Upper lobe of right lung (tissue), 1 donor: Measurements from ENCODE around the gene KCNS1. TPM values are rescaled to one million over a fixed set of nuclear protein-coding genes. Genes with fewer than 3 reads are reported as not detected.
"Not testable (repeated sequence)": the region's sequence is repeated elsewhere in the genome, so short reads cannot be mapped to it uniquely, and the experiment has no call there.

Experiments
- ATAC-seq: fragments of 200-7000 bp; cut with Tn5 transposase; one replicate; pipeline ENCODE4 v1.9.1; 2020; ENCODE audit warnings: mild to moderate bottlenecking, moderate library complexity
- DNase-seq: peaks from one replicate; pipeline ENCODE4 v3.0.0-alpha.2; 2020
- H3K27ac ChIP-seq: fragments of 200-600 bp; one replicate; pipeline ENCODE4 v1.8.0; 2022
- H3K27me3 ChIP-seq: fragments of 200-600 bp; one replicate; pipeline ENCODE4 v1.8.0; 2022; ENCODE audit warnings: mild to moderate bottlenecking
- H3K36me3 ChIP-seq: fragments of 200-600 bp; one replicate; pipeline ENCODE4 v1.8.0; 2022
- H3K4me1 ChIP-seq: fragments of 200-600 bp; one replicate; pipeline ENCODE4 v1.8.0; 2022
- H3K4me3 ChIP-seq: fragments of 200-600 bp; one replicate; pipeline ENCODE4 v1.8.0; 2022; ENCODE audit warnings: mild to moderate bottlenecking
- H3K9me3 ChIP-seq: fragments of 200-600 bp; one replicate; pipeline ENCODE4 v1.8.0; 2022
- CTCF ChIP-seq: fragments of 200-600 bp; IDR thresholded peaks from one replicate; pipeline ENCODE4 v1.8.0; 2022; ENCODE audit warnings: antibody characterized with exemption
- intact Hi-C: fragments of 100-400 bp; cut with DNase I; formaldehyde crosslinking; loops from one replicate; pipeline ENCODE4 v1.11.0; 2022
- long read RNA-seq: library from polyadenylated mRNA; unstranded; transcript quantifications from one replicate; pipeline ENCODE4 v2.0.0, GENCODE V29; 2021
- total RNA-seq: library from RNA; stranded (reverse); fragmentation: NEBNext Ultra II Directional; extraction: Animal tissue kit (Norgen Biotek cat#: 25700); gene quantifications from one replicate; pipeline ENCODE4 v1.2.1, GENCODE V29; 2021
- donor health status: DM: no; HTN: yes; CAD: no; lungs with severe emphysema.

Gene KCNS1
- 1.6 TPM for total RNA-seq
- long read RNA-seq, partial matches to known transcripts, result 1 of 1 reads
- long read RNA-seq, other reads (novel, unspliced or antisense), result 0 of 1 reads

- Histone ChIP-seq H3K27me3 (peaks cover 45% of the 10 kb centered on the region), H3K4me1 (peaks cover 9% of the 10 kb centered on the region), H3K9me3 (no peaks in the 10 kb centered on the region), H3K4me3 (peak within 1 kb of the TSS; percentile 26), H3K27ac (peak within 1 kb of the TSS; percentile 11), H3K36me3 (no peaks in the 10 kb centered on the region)
- TF ChIP-seq CTCF, result no peak
- DNase-seq (peak; percentile 72), ATAC-seq (peak; percentile 32)
- intact Hi-C loops, result no loop called here
Observed at GRCh38 chr20:45100563-45101245, at the start of gene KCNS1. Gene KCNS1 (minus strand): TSS chr20:45101127. CDS start chr20:45099236, 1,891 bp downstream.

GRCh38 chr20:45149062-45149461 lies 48.1 kb upstream of the KCNS1 start:
- DNase-seq (no peak), ATAC-seq (no peak)
- no peaks in the 10 kb centered on the region for H3K9me3 ChIP-seq
- no peak for TF ChIP-seq CTCF
- intact Hi-C loops, result no loop called here
- H3K4me1 ChIP-seq, result no peaks in the 10 kb centered on the region
- no peak overlapping the region for H3K4me3 ChIP-seq
- H3K27me3 ChIP-seq, result peaks cover 22% of the 10 kb centered on the region
- no peak overlapping the region for H3K27ac ChIP-seq
- H3K36me3 ChIP-seq, result no peaks in the 10 kb centered on the region

GRCh38 chr20:45140836-45141235 lies 39.9 kb upstream of the KCNS1 start:
- Histone ChIP-seq H3K36me3 (no peaks in the 10 kb centered on the region), H3K4me3 (no peak overlapping the region), H3K4me1 (no peaks in the 10 kb centered on the region), H3K9me3 (no peaks in the 10 kb centered on the region), H3K27ac (no peak overlapping the region), H3K27me3 (peaks cover 12% of the 10 kb centered on the region)
- DNase-seq, result no peak
- no peak for TF ChIP-seq CTCF
- no peak for ATAC-seq
- intact Hi-C loops, result no loop called here

GRCh38 chr20:45139733-45140375 lies 38.9 kb upstream of the KCNS1 start:
- DNase-seq, H3K4me3 ChIP-seq, intact Hi-C loops, H3K27me3 ChIP-seq, H3K9me3 ChIP-seq, H3K4me1 ChIP-seq, ATAC-seq, H3K36me3 ChIP-seq, H3K27ac ChIP-seq: not testable (repeated sequence)

GRCh38 chr20:45138561-45139300 lies 37.8 kb upstream of the KCNS1 start:
- intact Hi-C loops, result no loop called here
- H3K4me3 ChIP-seq, result no peak overlapping the region
- H3K27me3 ChIP-seq, result peaks cover 4% of the 10 kb centered on the region
- no peaks in the 10 kb centered on the region for H3K9me3 ChIP-seq
- no peaks in the 10 kb centered on the region for H3K36me3 ChIP-seq
- DNase-seq, result peak; percentile 90
- TF ChIP-seq CTCF, result peak; percentile 69
- peak; percentile 94 for ATAC-seq
- H3K27ac ChIP-seq, result no peak overlapping the region
- H3K4me1 ChIP-seq, result no peaks in the 10 kb centered on the region

GRCh38 chr20:45136911-45137310 lies 36.0 kb upstream of the KCNS1 start:
- H3K9me3 ChIP-seq, result no peaks in the 10 kb centered on the region
- H3K4me3 ChIP-seq, result no peak overlapping the region
- no peaks in the 10 kb centered on the region for H3K36me3 ChIP-seq
- TF ChIP-seq CTCF, result no peak
- no peak for ATAC-seq
- intact Hi-C loops, result no loop called here
- peaks cover 4% of the 10 kb centered on the region for H3K27me3 ChIP-seq
- no peaks in the 10 kb centered on the region for H3K4me1 ChIP-seq
- no peak overlapping the region for H3K27ac ChIP-seq
- no peak for DNase-seq
